Body of pancreas (tissue), 4 donors: ENCODE data around the gene SLC16A7. TPM values are rescaled to one million over a fixed set of nuclear protein-coding genes. Genes with fewer than 3 reads are reported as not detected.
A peak's percentile ranks its signal among the peaks of the same experiment; 100 is the strongest.

ENCODE experiments used
- ATAC-seq: fragments of 150-250 bp; one replicate; pipeline ENCODE4 v1.9.1; 2016
- DNase-seq, 4 donors: peaks; one replicate each; pipeline ENCODE4 v3.0.0-alpha.2; 2019
- H3K27ac ChIP-seq, 4 donors: fragments of 200-600 bp; sonication (generic); 1 replicate in 3 of 4; 2 replicates in 1 of 4; pipeline versions ENCODE4 v1.5.1 to v1.6.1; 2016 to 2019; ENCODE audit warnings: mild to moderate bottlenecking in 1 of 4, mixed read lengths in 1 of 4, moderate library complexity in 1 of 4
- H3K27me3 ChIP-seq, 2 donors: fragments of 200-600 bp; sonication (generic); one replicate each; pipeline ENCODE4 v1.6.0; 2016; ENCODE audit warnings: mild to moderate bottlenecking in 1 of 2
- H3K36me3 ChIP-seq, 2 donors: fragments of 200-600 bp; sonication (generic); replicated peaks in 1 of 2; 2 replicates each; pipeline ENCODE4 v1.5.1; 2016; ENCODE audit warnings: low read depth in 2 of 2; ENCODE audit not compliant: insufficient read depth in 1 of 2
- H3K4me1 ChIP-seq: fragments of 200-600 bp; sonication (generic); one replicate; pipeline ENCODE4 v1.6.0; 2016
- H3K4me3 ChIP-seq, 2 donors: fragments of 200-600 bp; sonication (generic); 1 replicate in 1 of 2; 2 replicates in 1 of 2; pipeline ENCODE4 v1.5.1; 2016 to 2019
- H3K9me3 ChIP-seq, 3 donors: fragments of 200-600 bp; sonication (generic); 1 replicate in 2 of 3; 2 replicates in 1 of 3; pipeline ENCODE4 v1.5.1; 2016
- POLR2A ChIP-seq, 3 donors: fragments of 450-650 bp; IDR thresholded peaks; one replicate each; pipeline ENCODE4 v1.6.1; 2016; ENCODE audit warnings: antibody characterized with exemption in 3 of 3, mild to moderate bottlenecking in 2 of 3
- WGBS, 2 donors: methylation state at CpG; one replicate each; pipeline ENCODE4 v1.1.5; 2017; 5-methylcytosine and 5-hydroxymethylcytosine counted together
- intact Hi-C: fragments of 100-400 bp; cut with DNase I; formaldehyde crosslinking; loops from one replicate; pipeline ENCODE4 v1.15.1; 2023
- total RNA-seq, 2 donors: library from RNA; depleted of rRNA; stranded (reverse); fragments of >200 nt; gene quantifications; one replicate each; pipeline ENCODE4 v1.1.0, GENCODE V29; 2016
- TF ChIP-seq, protein P1 (sequence below), 7 experiments: fragments of 450-650 bp in 4 of 7; fragments of 200-600 bp in 3 of 7; sonication (generic) in 3 of 7; IDR thresholded peaks; one replicate each; pipeline ENCODE4 v1.5.1; 2016 to 2019; ENCODE audit warnings: antibody characterized with exemption in 7 of 7

Gene SLC16A7
- total RNA-seq, 2 donors from 2014 or later = 36.8 to 50.4 TPM

GRCh38 chr12:59811991-59812390 is 216.2 kb downstream of the SLC16A7 start:
- Histone ChIP-seq H3K4me3 (no peak overlapping the region), H3K4me1 (no peaks in the 10 kb centered on the region), H3K36me3 (no peaks in the 10 kb centered on the region), H3K9me3 (no peaks in the 10 kb centered on the region), H3K27me3 (no peaks in the 10 kb centered on the region), H3K27ac (no peak overlapping the region)
- ATAC-seq = no peak
- DNase-seq = peak in 1 of 4 donors; percentile 32
- intact Hi-C loops = no loop called here
- WGBS, 2 donors = 96 to 97% methylated on average over 14 of the region's 14 CpGs
- TF ChIP-seq, protein P1, sequence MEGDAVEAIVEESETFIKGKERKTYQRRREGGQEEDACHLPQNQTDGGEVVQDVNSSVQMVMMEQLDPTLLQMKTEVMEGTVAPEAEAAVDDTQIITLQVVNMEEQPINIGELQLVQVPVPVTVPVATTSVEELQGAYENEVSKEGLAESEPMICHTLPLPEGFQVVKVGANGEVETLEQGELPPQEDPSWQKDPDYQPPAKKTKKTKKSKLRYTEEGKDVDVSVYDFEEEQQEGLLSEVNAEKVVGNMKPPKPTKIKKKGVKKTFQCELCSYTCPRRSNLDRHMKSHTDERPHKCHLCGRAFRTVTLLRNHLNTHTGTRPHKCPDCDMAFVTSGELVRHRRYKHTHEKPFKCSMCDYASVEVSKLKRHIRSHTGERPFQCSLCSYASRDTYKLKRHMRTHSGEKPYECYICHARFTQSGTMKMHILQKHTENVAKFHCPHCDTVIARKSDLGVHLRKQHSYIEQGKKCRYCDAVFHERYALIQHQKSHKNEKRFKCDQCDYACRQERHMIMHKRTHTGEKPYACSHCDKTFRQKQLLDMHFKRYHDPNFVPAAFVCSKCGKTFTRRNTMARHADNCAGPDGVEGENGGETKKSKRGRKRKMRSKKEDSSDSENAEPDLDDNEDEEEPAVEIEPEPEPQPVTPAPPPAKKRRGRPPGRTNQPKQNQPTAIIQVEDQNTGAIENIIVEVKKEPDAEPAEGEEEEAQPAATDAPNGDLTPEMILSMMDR (IDR thresholded peaks at IDR 0.05) = no peak
- no peak for TF ChIP-seq POLR2A (IDR thresholded peaks at IDR 0.05)

- DNase-seq (no peak), ATAC-seq (no peak)
- WGBS, 2 donors = 90 to 92% methylated on average over 7 of the region's 7 CpGs
- Histone ChIP-seq H3K4me3 (no peak overlapping the region), H3K4me1 (no peaks in the 10 kb centered on the region), H3K27ac (no peak overlapping the region), H3K9me3 (no peaks in the 10 kb centered on the region), H3K27me3 (no peaks in the 10 kb centered on the region), H3K36me3 (no peaks in the 10 kb centered on the region)
- no peak for TF ChIP-seq POLR2A (IDR thresholded peaks at IDR 0.05)
- TF ChIP-seq, protein P1 (IDR thresholded peaks at IDR 0.05) = no peak
- intact Hi-C loops = no loop called here
Observed at GRCh38 chr12:59812716-59813115, 216.9 kb downstream of the SLC16A7 start.

GRCh38 chr12:59820594-59821011 is 224.8 kb downstream of the SLC16A7 start:
- Histone ChIP-seq H3K36me3 (no peaks in the 10 kb centered on the region), H3K4me1 (no peaks in the 10 kb centered on the region), H3K27me3 (no peaks in the 10 kb centered on the region), H3K27ac (no peak overlapping the region), H3K9me3 (no peaks in the 10 kb centered on the region), H3K4me3 (no peak overlapping the region)
- no peak for ATAC-seq
- DNase-seq = no peak
- intact Hi-C loops = no loop called here
- WGBS, 2 donors = 69 to 72% methylated on average over 2 of the region's 2 CpGs
- no peak for TF ChIP-seq POLR2A (IDR thresholded peaks at IDR 0.05)
- TF ChIP-seq, protein P1 (IDR thresholded peaks at IDR 0.05) = no peak

DNA sequence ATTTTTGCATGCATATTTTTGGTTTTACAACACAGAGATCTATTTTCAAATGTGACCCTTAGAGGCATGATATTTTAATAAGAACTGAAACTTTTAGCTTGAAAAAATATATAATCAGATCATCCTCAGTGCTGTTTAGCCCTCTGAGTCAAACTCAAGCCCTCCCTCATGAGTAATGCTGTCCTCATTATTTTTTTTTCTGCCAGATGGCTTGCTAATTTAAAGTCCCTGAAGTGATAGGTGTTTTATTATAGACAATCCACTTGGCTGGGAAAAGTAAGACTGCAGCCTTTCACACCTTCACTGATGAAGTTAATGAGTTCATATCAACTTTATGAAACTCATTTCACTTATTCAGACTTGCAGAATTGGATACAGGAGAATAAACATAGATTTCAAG is 227.7 kb downstream of the SLC16A7 start:
- H3K4me3 ChIP-seq = no peak overlapping the region
- no peaks in the 10 kb centered on the region for H3K9me3 ChIP-seq
- ATAC-seq (no peak), DNase-seq (no peak)
- intact Hi-C loops = no loop called here
- no peaks in the 10 kb centered on the region for H3K36me3 ChIP-seq
- no peaks in the 10 kb centered on the region for H3K27me3 ChIP-seq
- H3K4me1 ChIP-seq = no peaks in the 10 kb centered on the region
- H3K27ac ChIP-seq = no peak overlapping the region
- TF ChIP-seq, protein P1 (IDR thresholded peaks at IDR 0.05) = no peak
- TF ChIP-seq POLR2A (IDR thresholded peaks at IDR 0.05) = no peak

DNA sequence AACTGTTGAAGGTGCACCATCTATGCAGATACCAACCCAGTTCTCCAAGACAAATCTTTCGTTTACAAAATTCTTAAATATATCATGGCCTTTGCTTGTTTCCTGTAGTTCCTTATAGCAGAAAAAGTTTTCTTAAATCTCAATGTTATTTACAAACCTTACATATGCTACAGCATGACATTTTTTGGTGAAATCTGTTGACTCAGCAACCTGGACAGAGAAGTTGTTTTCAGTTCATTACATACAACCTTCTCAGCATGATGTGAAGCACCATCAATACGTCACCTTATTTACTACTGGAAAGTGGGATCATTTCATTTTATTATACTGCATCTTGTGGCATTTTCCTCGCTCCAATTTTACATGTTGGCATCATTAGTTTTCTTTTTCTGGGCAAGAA is 231.9 kb downstream of the SLC16A7 start:
- no peaks in the 10 kb centered on the region for H3K4me1 ChIP-seq
- H3K27me3 ChIP-seq = no peaks in the 10 kb centered on the region
- H3K27ac ChIP-seq = no peak overlapping the region
- TF ChIP-seq POLR2A (IDR thresholded peaks at IDR 0.05) = no peak
- TF ChIP-seq, protein P1 (IDR thresholded peaks at IDR 0.05) = no peak
- DNase-seq (no peak), ATAC-seq (no peak)
- WGBS, 2 donors = 85 to 90% methylated on average over 3 of the region's 3 CpGs
- intact Hi-C loops = no loop called here
- no peak overlapping the region for H3K4me3 ChIP-seq
- no peaks in the 10 kb centered on the region for H3K36me3 ChIP-seq
- H3K9me3 ChIP-seq = no peaks in the 10 kb centered on the region
